ENCODE data around the gene FOXP1.

The FOXP1 gene

GRCh38 chr3:71109977-71110285, 473.6 kb downstream of the FOXP1 start:
- DNase-seq, result no peak

DNA sequence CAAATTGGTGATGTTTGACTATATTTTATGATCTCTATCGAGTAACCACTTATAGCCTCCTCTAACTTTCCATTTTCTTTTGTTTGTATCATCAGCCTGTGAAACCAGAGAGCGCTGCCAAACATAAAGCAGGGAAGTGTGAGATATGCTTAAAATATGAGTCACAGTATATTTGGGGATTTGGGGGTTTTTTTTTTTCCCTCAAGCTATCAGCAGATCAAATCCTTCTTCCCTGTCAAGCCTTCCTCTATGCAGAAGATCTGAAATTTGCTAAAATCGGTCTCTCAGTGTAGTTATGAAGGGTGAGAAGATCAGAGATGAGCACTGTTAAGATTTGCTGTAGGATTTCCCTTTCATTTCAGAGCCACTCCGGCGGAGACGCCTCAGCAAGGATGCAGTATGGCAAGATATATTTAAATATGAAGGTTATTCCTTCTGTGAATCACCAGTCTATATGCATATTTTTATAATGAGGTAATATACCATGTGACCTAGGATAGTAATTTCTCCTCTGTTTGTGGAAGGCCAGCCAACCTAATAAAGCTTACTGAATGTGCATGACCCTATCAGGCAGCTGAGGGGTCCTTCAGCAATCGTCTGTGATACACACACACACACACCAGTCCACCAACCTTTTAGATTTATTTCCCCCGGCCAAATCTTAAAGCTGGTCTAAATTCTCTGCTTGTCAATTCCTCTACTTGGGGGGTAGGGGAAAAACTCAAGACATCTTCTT, 474.1 kb downstream of the FOXP1 start:
- DNase-seq, result no peak

DNA sequence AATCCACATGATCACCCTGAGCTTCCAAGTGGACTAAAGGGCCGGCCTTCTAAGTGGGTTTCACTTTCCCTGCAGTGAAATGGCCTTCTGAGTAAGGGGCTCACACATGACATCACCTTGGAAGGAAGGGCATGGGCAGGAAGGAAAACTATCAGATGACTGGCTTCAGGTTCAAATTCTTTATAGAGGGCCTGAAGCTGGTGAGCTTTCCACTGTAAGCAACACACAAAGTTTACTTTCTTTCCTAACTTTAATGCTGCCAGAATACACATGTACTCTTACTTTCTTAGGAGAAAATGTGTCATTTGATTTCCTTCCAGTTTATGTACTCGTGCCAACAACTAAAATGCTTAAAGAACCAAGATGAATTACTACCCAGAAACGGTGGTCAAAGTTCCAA, 475.6 kb downstream of the FOXP1 start:
- DNase-seq, result no peak

- no peak for DNase-seq
These were observed 478.6 kb downstream of the FOXP1 start for GRCh38 chr3:71104976-71105375.

- no peak for DNase-seq
These were observed 479.0 kb downstream of the FOXP1 start for GRCh38 chr3:71104556-71104955.

DNA sequence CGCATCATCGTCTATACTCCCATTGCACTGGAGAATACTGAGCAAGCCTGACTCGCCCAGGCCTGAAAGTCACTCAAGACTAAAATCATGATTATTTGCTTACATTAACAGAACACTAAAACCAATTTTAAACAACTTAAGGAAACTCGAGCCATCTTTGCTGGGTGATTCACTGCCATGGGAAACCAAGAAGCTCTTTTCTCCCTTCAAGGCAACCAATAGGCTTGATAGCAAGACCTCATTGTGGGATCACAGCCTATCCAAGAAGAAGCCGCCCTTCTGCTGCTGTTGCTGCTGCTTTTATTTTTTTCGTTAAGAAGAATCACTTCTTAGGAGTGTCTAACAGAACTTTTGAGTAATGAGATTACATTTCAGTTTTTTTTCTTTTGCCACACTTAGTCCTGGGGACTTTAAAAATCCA, 479.4 kb downstream of the FOXP1 start:
- no peak for DNase-seq

DNA sequence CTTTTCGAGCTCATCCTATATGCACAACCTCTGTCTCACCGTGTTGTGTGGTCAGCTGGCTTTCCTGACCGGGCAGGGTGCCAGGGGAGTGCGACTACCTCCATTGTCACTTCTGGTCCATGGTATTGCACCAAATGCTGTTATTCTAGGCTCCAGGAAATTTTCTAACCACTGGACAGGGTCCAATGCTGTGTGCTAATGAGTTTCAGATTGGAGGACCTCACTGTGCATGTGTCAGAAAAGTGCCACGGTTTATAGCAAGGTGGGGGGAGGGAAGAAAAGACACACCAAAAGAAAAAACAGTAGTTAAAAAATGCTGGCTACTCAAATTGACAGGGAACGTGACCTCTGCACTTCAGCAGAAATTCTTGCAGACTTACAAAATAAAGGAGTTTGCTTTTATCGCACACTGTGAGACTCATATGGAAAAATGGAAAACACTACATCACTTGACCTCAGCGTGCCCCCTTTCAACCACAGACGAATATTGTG, 480.1 kb downstream of the FOXP1 start:
- DNase-seq, result no peak

- DNase-seq, result no peak
These were observed 481.2 kb downstream of the FOXP1 start for GRCh38 chr3:71102111-71102983.

DNA sequence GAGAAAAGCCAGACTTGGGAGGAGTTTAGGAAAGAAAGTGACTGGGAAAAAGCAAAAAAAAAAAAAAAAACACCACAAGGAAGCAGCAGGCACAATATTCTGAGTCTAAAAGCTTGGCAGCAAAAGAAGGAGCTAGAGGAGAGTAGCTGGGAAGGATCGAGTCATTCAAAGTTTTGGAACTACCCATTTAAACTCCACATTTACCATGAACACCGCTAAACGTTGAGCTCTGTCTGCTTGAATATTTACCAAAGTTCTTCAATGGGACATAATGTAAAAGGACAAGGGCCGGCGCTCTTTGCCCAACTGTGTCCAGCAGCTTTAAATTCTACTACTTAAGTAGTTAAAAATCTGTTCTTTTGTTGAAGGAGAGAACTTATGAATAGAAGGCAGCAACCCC, 481.9 kb downstream of the FOXP1 start:
- no peak for DNase-seq

DNA sequence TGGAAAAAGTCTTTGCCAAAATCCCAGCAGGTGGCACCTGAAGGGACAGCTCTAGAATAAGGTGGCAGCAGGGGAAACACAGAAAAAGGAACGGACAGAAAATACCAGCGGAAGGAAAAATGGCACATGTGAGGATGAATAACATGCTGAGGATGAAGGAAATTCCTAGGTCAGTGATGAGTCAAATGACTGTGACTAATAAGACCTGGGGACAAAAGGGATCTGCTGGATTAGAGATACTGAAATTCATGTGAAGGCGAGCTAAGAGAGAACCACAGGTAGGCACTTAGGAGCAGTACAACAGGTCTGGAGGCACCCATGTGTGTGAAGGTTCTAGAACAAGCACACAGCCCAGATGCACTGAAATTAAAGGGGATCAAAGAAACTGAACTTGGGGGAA, 482.5 kb downstream of the FOXP1 start:
- no peak for DNase-seq

- peak; percentile 58 for DNase-seq
These were observed 483.4 kb downstream of the FOXP1 start for GRCh38 chr3:71099997-71100719.

DNA sequence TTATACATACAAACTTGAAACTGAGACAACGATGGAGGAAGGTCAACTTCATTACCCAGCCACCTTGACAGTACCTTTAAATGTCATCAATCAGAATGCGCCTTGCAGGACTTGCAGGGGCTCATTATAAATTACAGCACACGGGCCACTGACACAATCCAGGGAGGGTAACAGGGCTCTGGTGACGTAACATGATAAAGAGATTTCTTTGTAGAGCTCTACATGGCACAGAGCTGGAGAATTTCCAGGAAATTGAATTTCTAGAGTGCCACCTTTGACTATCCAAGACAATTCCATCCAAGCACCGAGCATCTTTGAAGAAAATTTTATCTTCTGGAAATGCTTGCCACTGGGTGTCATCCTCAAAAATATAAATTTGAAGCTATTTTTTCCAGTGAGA, 486.0 kb downstream of the FOXP1 start:
- no peak for DNase-seq

DNA sequence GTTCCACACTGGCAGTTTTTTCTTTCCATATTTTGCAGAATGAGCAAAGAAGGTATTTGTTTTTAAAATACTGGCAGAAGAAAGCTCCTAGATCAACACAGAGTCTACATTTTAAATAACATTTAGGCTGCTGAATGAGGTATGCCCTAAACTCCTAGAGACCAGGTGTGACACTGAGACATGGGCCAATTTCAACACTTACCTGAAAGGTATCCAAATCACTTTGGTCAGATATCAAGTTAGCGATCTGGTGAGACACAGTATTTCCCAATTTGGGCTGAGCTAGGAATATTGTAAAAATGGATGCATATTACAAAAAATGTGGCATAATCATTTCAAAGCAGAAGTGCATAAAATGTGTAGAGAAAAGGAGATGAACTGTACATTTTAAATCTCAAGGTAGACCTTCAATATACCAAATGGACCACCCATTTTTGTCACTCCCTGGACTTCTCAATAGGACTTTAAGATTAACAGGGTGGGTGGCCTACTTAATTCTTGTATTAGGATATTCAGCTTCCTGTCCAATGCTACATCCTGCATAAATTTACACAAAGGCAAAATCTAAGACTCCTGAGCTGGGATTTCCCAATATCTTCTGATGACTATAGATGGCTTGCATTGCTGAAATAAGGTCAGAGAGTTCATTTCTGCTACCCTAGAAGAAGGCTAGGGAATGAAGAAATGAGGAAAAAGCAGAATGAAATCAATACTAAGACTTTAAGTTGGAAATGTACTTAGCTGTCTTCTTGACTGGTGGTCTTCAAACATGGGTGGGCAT, 487.8 kb downstream of the FOXP1 start:
- DNase-seq, result no peak

DNA sequence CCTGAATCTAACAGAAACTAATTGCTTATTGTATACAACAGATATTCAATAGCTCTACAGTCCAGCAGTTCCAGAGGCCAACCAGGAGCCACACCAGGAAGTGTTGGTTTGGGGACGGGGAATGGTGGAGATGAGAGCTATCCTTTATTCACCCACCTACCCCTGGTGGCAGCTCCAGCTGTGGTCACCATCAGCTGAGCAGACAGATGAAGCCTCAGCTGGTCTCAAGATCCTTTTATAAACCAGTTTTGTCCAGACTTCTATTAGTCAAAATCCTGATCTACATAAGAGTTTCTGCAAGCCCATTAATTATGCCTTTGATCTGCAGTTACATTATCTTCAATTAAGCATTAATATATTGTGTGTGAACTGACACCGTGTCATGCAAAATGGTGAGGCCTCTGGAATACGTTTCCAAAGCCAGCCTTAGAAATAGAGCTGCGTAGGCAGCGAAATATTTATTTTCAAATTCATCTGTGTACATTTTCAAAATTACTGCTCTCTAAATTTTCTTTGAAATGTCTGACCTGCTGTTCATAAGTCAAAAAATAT, 488.8 kb downstream of the FOXP1 start:
- DNase-seq, result no peak

DNA sequence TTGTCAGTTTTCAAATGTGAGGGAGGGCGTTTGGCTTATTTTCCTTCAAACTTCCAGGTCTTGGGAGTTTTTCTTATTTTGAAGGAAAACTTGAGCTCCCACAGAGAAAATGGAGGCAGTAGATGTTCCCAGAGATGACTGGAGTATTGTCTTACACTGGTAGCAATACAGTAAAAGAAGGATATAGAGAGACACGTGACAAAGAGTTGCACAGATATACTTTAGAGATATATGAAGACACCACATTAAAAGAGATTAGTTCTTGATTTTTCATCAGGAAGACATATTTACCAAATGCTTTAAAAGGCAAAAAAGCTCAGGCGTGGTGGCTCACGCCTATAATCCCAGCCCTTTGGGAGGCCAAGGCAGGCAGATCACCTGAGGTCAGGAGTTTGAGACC, 490.9 kb downstream of the FOXP1 start:
- DNase-seq, result no peak

GRCh38 chr3:71090207-71090606, 493.3 kb downstream of the FOXP1 start:
- no peak for DNase-seq

DNA sequence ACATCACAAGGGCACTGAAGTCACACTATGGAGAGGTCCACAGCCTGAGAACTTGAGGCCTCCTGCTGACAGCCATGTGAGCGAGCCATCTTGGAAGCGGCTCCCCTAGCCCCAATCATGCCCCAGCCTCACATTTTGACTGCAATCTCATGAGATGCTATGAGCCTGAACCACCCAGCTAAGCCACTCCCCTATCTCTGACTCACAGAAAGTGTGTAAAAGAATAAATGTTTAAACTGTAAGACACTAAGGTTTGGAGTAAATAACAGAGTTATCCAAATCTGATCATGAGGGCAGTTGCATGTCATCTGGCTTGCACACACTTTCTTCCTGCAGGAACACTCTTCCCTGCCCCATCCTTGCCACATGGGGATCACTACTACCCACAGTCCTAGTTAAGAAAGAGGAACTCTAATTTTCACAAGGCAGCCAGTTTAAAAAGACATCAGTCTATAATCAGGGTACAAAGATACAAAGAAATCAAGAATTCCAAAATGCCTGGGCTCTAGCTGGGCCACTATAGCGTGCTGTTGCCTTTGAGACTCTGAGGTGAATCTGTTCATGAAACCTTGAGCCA, 494.2 kb downstream of the FOXP1 start:
- no peak for DNase-seq

DNA sequence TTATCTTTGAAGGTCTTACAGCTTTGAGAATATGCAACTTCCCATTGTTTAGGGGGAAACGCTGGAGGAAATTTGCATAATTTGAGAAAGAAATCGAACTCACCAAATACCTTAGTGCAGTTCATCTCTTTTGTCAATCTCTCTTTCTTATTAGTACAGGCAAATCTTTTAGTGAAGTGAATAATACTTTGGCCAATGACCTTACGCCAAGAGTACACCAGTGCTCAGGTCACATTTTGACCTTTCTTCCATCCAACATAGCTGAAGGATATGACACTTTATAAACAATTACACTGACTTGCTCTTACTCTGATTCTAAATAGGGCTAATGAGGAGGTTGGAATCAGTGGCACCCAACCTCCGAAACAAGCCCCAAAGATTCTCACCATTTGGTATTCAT, 494.8 kb downstream of the FOXP1 start:
- DNase-seq, result no peak

GRCh38 chr3:71088019-71088708, 495.4 kb downstream of the FOXP1 start:
- DNase-seq, result no peak

GRCh38 chr3:71087143-71088018, 496.1 kb downstream of the FOXP1 start:
- no peak for DNase-seq

DNA sequence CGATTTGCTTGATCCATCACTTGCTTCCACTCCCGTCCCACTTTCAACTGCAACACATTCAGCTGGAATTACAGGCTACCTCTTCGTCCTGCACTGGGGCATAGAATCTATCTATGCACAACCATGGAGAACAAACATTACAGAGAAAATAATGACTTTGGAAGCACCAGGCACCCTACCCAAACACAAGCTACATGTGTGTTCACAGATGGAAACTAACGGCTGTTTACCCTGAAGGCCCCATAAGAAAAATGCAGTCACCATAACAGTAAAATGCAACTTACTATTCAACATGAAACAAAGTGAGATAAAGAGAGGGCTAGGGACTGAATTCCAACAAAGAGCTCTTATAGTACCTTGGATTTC, 496.8 kb downstream of the FOXP1 start:
- DNase-seq, result no peak
